GM20000 (cell line): Measurements from ENCODE around the gene PRSS1.

ENCODE experiments used
- DNase-seq: peaks from one replicate; pipeline ENCODE4 v3.0.0; 2012; ENCODE audit warnings: low spot score
- TF ChIP-seq, protein P1 (sequence below): IDR thresholded peaks from 2 replicates; pipeline ENCODE4 v1.5.1; 2012; ENCODE audit warnings: mild to moderate bottlenecking, control low read depth; ENCODE audit errors: extremely low read depth, missing control alignments

PRSS1 gene

DNA sequence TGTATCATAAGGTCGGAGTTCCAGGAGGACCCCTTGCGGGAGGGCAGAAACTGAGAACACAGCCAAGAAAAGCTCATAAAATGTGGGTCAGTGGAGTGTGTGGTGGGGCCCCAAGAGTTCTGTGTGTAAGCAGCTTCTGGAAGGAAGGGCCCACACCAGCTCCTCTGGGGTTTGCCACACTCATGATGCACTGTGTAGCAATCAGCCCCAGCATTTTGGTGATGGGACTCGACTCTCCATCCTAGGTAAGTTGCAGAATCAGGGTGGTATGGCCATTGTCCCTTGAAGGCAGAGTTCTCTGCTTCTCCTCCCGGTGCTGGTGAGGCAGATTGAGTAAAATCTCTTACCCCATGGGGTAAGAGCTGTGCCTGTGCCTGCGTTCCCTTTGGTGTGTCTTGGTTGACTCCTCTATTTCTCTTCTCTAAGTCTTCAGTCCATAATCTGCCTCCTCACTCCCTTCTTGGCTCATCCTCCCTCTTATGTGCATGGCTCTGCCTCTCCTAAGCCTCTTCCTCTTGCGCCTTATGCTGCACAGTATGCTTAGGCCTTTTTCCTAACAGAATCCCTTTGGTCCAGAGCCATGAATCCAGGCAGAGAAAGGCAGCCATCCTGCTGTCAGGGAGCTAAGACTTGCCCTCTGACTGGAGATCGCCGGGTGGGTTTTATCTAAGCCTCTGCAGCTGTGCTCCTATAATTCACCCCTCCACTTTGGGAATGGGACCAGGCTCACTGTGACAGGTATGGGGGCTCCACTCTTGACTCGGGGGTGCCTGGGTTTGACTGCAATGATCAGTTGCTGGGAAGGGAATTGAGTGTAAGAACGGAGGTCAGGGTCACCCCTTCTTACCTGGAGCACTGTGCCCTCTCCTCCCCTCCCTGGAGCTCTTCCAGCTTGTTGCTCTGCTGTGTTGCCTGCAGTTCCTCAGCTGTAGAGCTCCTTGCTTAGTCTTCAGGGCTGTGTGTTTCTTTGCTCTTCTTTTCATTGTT is 39.3 kb downstream of the PRSS1 start:
- TF ChIP-seq, protein P1, sequence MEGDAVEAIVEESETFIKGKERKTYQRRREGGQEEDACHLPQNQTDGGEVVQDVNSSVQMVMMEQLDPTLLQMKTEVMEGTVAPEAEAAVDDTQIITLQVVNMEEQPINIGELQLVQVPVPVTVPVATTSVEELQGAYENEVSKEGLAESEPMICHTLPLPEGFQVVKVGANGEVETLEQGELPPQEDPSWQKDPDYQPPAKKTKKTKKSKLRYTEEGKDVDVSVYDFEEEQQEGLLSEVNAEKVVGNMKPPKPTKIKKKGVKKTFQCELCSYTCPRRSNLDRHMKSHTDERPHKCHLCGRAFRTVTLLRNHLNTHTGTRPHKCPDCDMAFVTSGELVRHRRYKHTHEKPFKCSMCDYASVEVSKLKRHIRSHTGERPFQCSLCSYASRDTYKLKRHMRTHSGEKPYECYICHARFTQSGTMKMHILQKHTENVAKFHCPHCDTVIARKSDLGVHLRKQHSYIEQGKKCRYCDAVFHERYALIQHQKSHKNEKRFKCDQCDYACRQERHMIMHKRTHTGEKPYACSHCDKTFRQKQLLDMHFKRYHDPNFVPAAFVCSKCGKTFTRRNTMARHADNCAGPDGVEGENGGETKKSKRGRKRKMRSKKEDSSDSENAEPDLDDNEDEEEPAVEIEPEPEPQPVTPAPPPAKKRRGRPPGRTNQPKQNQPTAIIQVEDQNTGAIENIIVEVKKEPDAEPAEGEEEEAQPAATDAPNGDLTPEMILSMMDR, result no peak
- no peak for DNase-seq

DNA sequence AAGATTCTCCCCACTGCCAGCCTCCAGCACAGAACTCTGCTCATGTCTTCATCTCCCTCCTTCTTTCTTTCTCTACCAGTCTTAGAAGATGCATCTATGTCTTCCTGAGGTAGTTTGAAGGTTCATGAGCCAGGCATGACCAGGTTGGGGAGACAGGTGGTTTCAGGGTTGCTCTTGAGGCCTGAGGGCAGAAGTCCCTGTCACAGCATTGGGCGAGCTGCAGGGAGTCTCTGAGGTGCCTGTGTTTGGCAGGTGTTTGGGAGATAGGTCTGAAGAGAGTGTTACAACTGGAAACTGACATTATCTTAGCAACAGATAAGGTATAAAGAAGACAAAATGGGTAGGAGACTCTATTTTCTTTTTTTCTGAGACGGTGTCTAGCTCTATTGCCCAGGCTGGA is 40.2 kb downstream of the PRSS1 start:
- TF ChIP-seq, protein P1, result no peak

DNA sequence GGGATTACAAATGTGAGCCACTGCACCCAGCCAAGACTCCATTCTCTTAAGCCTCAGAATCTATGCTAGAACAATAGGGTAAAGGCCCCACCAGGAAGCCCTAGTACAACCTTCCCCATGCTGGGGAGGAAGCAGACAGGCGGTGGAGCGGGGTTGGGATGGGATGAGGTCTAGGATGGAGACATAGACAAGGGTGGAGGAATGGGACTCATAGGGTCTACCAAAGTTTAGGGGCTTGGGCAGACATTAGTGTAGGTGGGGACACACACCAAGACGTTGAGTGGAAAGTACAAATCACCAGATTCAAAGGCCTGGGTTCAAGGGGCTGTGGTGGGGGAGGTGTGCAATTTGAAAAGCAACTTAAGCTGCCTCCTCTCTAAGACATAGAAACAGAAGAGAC is 40.8 kb downstream of the PRSS1 start:
- TF ChIP-seq, protein P1, result no peak
- no peak for DNase-seq

More for the DNA sequence above, 40.2 kb downstream of the PRSS1 start:
- DNase-seq, result no peak

DNA sequence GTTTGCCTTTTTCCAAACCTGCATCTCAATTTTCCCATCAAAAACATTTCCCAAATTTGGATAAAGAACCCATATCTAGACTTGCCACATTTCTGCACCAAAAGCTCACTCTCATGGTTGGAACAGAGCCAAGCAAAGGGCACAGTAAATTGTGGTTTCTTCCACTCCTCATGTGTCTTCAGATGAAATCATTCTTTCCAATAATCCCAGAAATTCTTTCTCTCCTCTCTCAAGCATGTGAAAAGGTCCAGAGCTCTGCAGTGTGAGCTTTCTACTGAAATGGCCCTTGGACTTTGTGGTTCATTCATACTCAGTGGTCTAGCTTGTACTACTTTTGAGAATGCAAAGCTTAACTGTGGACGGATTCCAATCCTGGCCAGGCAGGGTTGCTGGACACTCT is 41.3 kb downstream of the PRSS1 start:
- TF ChIP-seq, protein P1, result no peak
- DNase-seq, result no peak

DNA sequence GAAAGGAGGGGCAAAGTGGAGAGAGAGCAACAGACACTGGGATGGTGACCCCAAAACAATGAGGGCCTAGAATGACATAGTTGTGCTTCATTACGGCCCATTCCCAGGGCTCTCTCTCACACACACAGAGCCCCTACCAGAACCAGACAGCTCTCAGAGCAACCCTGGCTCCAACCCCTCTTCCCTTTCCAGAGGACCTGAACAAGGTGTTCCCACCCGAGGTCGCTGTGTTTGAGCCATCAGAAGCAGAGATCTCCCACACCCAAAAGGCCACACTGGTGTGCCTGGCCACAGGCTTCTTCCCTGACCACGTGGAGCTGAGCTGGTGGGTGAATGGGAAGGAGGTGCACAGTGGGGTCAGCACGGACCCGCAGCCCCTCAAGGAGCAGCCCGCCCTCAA is 42.2 kb downstream of the PRSS1 start:
- no peak for DNase-seq
- TF ChIP-seq, protein P1, result no peak

DNA sequence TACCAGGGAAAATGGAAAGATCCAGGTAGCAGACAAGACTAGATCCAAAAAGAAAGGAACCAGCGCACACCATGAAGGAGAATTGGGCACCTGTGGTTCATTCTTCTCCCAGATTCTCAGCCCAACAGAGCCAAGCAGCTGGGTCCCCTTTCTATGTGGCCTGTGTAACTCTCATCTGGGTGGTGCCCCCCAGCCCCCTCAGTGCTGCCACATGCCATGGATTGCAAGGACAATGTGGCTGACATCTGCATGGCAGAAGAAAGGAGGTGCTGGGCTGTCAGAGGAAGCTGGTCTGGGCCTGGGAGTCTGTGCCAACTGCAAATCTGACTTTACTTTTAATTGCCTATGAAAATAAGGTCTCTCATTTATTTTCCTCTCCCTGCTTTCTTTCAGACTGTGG is 42.9 kb downstream of the PRSS1 start:
- no peak for DNase-seq
- TF ChIP-seq, protein P1, result no peak

DNA sequence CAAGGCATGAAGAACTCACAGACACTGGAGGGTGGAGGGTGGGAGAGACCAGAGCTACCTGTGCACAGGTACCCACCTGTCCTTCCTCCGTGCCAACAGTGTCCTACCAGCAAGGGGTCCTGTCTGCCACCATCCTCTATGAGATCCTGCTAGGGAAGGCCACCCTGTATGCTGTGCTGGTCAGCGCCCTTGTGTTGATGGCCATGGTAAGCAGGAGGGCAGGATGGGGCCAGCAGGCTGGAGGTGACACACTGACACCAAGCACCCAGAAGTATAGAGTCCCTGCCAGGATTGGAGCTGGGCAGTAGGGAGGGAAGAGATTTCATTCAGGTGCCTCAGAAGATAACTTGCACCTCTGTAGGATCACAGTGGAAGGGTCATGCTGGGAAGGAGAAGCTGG is 43.3 kb downstream of the PRSS1 start:
- no peak for DNase-seq
- TF ChIP-seq, protein P1, result no peak
